ENCODE measurements around the gene PCDH10. TPM values are rescaled to one million over a fixed set of nuclear protein-coding genes. Genes with fewer than 3 reads are reported as not detected.

Gene PCDH10
- polyA plus RNA-seq, 1 of the 3 experiments (the other 2 are of a cell fraction) = 0.02 TPM

GRCh38 chr4:133150486-133151340, 1.6 kb downstream of the PCDH10 start:
- no peak overlapping the region for H3K27ac ChIP-seq (ENCODE audit: low read depth in 2 of 2, low read length in 1 of 2)
- H3K9me2 ChIP-seq = no peaks in the 10 kb centered on the region
- H3K9ac ChIP-seq = no peak overlapping the region
- ChIA-PET CTCF (no interaction called here), POLR2A (no interaction called here)
- DNase-seq = peak; percentile 20
- peaks cover 5% of the 10 kb centered on the region for H3F3A ChIP-seq (replicated peaks; ENCODE audit: insufficient read depth)
- H3K4me3 ChIP-seq (ENCODE audit: low read depth in 2 of 2, low read length in 1 of 2) = no peak overlapping the region; a peak in 1 of 4 replicates
- TF ChIP-seq YY1 (IDR thresholded peaks at IDR 0.05; ENCODE audit: low read depth) = no peak
- TF ChIP-seq POLR2AphosphoS5 (IDR thresholded peaks at IDR 0.05; ENCODE audit: low read depth, low read length) = no peak
- TF ChIP-seq ZBTB33 (IDR thresholded peaks at IDR 0.05; ENCODE audit: borderline replicate concordance, low read depth) = no peak
- no peak for TF ChIP-seq TCF12 (IDR thresholded peaks at IDR 0.05)
- TF ChIP-seq GABPA (IDR thresholded peaks at IDR 0.05; ENCODE audit: low read depth) = no peak
- TF ChIP-seq SIN3A (IDR thresholded peaks at IDR 0.05; ENCODE audit: borderline replicate concordance, low read depth, low read length) = no peak
- TF ChIP-seq FOXJ3 (CRISPR knock-in tag; IDR thresholded peaks at IDR 0.05) = no peak
- TF ChIP-seq, protein P1, sequence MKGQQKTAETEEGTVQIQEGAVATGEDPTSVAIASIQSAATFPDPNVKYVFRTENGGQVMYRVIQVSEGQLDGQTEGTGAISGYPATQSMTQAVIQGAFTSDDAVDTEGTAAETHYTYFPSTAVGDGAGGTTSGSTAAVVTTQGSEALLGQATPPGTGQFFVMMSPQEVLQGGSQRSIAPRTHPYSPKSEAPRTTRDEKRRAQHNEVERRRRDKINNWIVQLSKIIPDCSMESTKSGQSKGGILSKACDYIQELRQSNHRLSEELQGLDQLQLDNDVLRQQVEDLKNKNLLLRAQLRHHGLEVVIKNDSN (IDR thresholded peaks at IDR 0.05; ENCODE audit: borderline replicate concordance, low read depth) = no peak
- no peak for TF ChIP-seq NFIC (IDR thresholded peaks at IDR 0.05; ENCODE audit: borderline replicate concordance)
- TF ChIP-seq TEAD4 (IDR thresholded peaks at IDR 0.05; ENCODE audit: borderline replicate concordance, insufficient read depth) = no peak
- TF ChIP-seq CHD2 (IDR thresholded peaks at IDR 0.05; ENCODE audit: low read length, partially characterized antibody) = no peak
- TF ChIP-seq FOXM1 (IDR thresholded peaks at IDR 0.05; ENCODE audit: low read depth) = no peak
- TF ChIP-seq RCOR1 (IDR thresholded peaks at IDR 0.05; ENCODE audit: low read length) = no peak
- TF ChIP-seq RFX5 (IDR thresholded peaks at IDR 0.05; ENCODE audit: low read length) = no peak
- no peak for TF ChIP-seq MEF2A (IDR thresholded peaks at IDR 0.05; ENCODE audit: borderline replicate concordance, low read depth)
- no peak for TF ChIP-seq EP300 (IDR thresholded peaks at IDR 0.05; ENCODE audit: borderline replicate concordance in 1 of 2, low read depth in 1 of 2, low read length in 1 of 2)
- no peak for TF ChIP-seq SMC3 (IDR thresholded peaks at IDR 0.05; ENCODE audit: low read depth, low read length)
- no peak for TF ChIP-seq RAD21 (IDR thresholded peaks at IDR 0.05; ENCODE audit: low read length)
- TF ChIP-seq TAF1 (IDR thresholded peaks at IDR 0.05; ENCODE audit: borderline replicate concordance, low read depth, low read length) = no peak
- no peak for TF ChIP-seq ELF1 (IDR thresholded peaks at IDR 0.05)
- no peak overlapping the region for H3K4me2 ChIP-seq
- no peaks in the 10 kb centered on the region for H3K36me3 ChIP-seq (replicated peaks in 1 of 2; ENCODE audit: control insufficient read depth in 1 of 2, insufficient read depth in 2 of 2, low read length in 1 of 2)
- H2AFZ ChIP-seq (ENCODE audit: low read depth) = no peak overlapping the region
- no peaks in the 10 kb centered on the region for H4K20me1 ChIP-seq (ENCODE audit: insufficient read depth)
- no peaks in the 10 kb centered on the region for H3K9me3 ChIP-seq
- WGBS (ENCODE audit: low lambda C conversion rate) = 9% methylated on average over 30 of the region's 63 CpGs
- H3K4me1 ChIP-seq (ENCODE audit: control insufficient read depth in 1 of 2, insufficient read depth in 2 of 2, low read depth in 1 of 2, low read length in 1 of 2) = peaks cover 0 to 18% of the 10 kb centered on the region in 2 experiments; a peak in 2 of 4 replicates
- no peaks in the 10 kb centered on the region for H3K79me2 ChIP-seq (ENCODE audit: insufficient read depth)
- peaks cover 74% of the 10 kb centered on the region for H3K27me3 ChIP-seq (ENCODE audit: insufficient read depth)

Data from SK-N-SH (cell line).